Measurements from ENCODE around the gene ADCYAP1R1.

The ADCYAP1R1 gene

DNA sequence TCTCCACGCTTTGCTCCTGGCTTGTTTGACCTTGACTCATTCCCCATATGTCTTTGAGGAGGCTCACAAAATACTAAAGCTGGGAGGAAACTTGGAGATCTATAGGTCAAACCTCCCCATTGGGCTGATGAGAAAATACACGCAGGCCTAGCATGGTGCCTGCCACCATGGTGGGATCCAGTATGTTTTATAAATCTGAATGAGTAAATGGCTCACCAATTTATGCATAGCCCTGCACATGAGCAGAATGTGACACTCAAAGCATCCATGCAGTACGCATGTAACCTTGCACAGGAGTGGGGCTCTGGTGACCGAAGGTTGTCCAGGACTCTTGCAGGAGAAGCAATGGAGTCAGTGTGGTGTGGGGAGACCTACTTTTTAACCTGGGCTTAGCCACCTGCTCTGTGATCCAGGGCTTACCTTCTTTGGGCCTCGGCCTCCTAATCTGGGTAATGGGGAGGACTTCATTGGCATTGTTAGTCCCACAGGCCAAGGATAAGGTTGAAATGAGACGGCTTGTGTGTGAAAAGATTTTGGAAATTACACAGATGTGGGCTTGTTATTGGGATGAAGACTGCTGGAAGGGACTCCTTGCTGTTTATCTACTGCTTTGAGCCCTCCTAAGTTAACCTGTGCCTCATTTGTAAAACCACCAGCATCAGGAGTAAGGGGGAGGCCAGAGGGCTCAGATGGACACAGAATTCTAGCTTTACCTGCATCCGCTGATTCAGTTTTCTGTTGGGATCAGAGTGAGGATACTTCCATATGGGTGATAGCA is 58.4 kb downstream of the ADCYAP1R1 start:
- Histone ChIP-seq H3K4me1 (no peaks in the 10 kb centered on the region), H3K27me3 (no peaks in the 10 kb centered on the region), H3K27ac (no peak overlapping the region), H3K4me3 (no peak overlapping the region), H3K36me3 (no peaks in the 10 kb centered on the region), H3K9me3 (no peaks in the 10 kb centered on the region)
- no peak for DNase-seq
- TF ChIP-seq, protein P1, sequence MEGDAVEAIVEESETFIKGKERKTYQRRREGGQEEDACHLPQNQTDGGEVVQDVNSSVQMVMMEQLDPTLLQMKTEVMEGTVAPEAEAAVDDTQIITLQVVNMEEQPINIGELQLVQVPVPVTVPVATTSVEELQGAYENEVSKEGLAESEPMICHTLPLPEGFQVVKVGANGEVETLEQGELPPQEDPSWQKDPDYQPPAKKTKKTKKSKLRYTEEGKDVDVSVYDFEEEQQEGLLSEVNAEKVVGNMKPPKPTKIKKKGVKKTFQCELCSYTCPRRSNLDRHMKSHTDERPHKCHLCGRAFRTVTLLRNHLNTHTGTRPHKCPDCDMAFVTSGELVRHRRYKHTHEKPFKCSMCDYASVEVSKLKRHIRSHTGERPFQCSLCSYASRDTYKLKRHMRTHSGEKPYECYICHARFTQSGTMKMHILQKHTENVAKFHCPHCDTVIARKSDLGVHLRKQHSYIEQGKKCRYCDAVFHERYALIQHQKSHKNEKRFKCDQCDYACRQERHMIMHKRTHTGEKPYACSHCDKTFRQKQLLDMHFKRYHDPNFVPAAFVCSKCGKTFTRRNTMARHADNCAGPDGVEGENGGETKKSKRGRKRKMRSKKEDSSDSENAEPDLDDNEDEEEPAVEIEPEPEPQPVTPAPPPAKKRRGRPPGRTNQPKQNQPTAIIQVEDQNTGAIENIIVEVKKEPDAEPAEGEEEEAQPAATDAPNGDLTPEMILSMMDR (IDR thresholded peaks at IDR 0.05): no peak
- intact Hi-C loops (cut with DNase I; ENCODE audit: low total_unique reads): loop anchor here (10.0 kb wide), 1 partner anchor 376 kb away; no protein-coding TSS in a partner anchor

DNA sequence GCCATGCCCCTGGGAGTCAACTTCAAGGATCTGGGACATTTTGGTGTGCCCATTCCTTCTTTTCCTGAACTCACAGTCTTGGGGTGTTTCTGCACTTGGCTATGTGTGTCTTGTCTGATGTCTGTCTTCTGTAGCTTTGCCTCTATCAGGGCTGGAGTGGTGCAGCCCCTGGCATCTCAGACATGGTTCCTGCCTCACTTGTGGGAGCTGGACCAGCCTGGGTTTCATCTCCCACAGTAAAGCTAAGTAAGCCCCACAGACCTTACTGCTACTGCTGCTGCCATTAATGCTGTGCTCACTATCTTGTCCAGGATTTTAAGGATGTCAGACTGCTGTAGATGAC is 59.0 kb downstream of the ADCYAP1R1 start:
- H3K27me3 ChIP-seq: no peaks in the 10 kb centered on the region
- H3K4me1 ChIP-seq: no peaks in the 10 kb centered on the region
- no peak for DNase-seq
- no peaks in the 10 kb centered on the region for H3K9me3 ChIP-seq
- TF ChIP-seq, protein P1 (IDR thresholded peaks at IDR 0.05): no peak
- no peaks in the 10 kb centered on the region for H3K36me3 ChIP-seq
- no peak overlapping the region for H3K4me3 ChIP-seq
- intact Hi-C loops (cut with DNase I; ENCODE audit: low total_unique reads): loop anchor here (10.0 kb wide), 1 partner anchor 376 kb away; no protein-coding TSS in a partner anchor
- H3K27ac ChIP-seq: no peak overlapping the region

DNA sequence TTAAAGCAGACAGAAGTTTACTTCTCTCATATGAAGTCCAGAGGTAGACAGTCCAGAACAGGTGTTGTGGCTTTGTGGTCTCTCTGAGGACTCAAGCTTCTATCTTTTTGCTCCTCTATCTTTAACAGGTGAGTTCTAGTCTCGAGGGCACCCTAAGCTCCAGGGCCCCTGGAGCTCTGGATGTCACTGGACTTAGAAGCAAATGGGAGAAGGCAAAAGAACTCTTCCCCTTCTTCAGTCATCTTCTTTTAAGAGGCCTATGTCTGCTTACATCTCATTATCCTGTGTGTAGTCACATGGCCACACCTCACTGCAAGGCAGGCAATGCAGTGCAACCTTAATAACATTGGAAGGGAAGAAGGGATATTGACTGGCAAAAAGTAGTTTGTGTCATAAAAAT is 61.6 kb downstream of the ADCYAP1R1 start:
- H3K9me3 ChIP-seq: no peaks in the 10 kb centered on the region
- no peak for DNase-seq
- intact Hi-C loops (cut with DNase I; ENCODE audit: low total_unique reads): loop anchor here (10.0 kb wide), 1 partner anchor 379 kb away; no protein-coding TSS in a partner anchor
- no peak overlapping the region for H3K4me3 ChIP-seq
- TF ChIP-seq, protein P1 (IDR thresholded peaks at IDR 0.05): no peak
- H3K36me3 ChIP-seq: no peaks in the 10 kb centered on the region
- H3K27ac ChIP-seq: no peak overlapping the region
- no peaks in the 10 kb centered on the region for H3K4me1 ChIP-seq
- H3K27me3 ChIP-seq: no peaks in the 10 kb centered on the region

DNA sequence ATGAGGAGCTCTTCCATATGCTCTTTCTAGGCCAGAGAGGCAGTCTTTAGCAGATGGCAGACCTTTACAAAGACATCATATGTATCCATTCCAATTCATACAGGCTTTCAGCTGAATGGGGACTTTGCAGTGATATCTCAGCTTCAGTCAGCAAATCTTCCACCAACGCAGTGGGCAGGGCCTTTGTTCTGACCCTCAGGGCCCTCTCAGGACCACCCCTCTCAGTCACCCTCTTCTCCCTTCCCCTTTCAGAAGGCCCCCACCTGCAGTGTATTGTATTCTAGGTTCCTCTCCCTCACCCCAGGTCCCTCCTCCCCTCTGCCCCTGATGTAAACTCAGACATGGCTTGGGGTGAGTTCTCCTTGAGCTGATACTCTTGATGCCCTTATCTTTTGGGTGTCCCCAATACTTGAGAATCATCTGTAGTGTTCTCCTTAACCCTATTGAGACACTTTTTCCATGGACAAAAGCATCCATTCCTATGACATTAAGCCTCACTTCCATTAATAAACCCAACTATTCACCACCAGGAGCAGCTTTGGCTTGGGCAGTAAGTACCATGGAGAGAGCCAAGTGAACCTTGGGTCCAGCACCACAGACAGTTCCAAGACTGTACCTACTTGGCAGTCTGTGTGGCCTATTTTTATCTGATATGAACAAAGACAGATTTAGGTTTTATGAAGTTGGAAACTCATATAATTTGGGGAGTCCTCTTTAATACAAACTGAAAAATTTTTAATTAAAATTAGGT is 62.7 kb downstream of the ADCYAP1R1 start:
- TF ChIP-seq, protein P1 (IDR thresholded peaks at IDR 0.05): no peak
- Histone ChIP-seq H3K9me3 (no peaks in the 10 kb centered on the region), H3K36me3 (no peaks in the 10 kb centered on the region), H3K4me1 (no peaks in the 10 kb centered on the region), H3K4me3 (no peak overlapping the region), H3K27ac (no peak overlapping the region), H3K27me3 (no peaks in the 10 kb centered on the region)
- intact Hi-C loops (cut with DNase I; ENCODE audit: low total_unique reads): loop anchor here (10.0 kb wide), 1 partner anchor 380 kb away; no protein-coding TSS in a partner anchor
- no peak for DNase-seq

DNA sequence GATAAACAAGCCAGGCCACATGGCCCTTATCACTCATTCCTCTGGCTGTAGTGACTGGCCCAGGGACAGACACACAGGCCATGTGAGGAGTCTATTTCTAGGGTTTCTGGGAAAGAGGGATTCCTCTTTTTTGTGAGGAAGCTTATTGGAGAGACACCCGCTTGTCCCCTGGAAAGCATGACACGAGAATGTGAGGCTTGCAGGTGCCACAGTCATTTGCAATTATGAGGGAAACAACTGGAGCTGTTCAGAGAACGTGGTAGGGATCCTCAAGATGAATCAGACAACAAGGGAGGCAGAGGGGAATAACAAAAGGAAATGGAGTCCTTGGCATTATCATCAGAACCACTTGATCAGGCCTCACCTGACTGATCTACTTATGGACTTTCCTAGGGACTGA is 64.5 kb downstream of the ADCYAP1R1 start:
- TF ChIP-seq, protein P1 (IDR thresholded peaks at IDR 0.05): no peak
- Histone ChIP-seq H3K4me3 (no peak overlapping the region), H3K4me1 (no peaks in the 10 kb centered on the region), H3K27me3 (no peaks in the 10 kb centered on the region), H3K36me3 (no peaks in the 10 kb centered on the region), H3K27ac (no peak overlapping the region), H3K9me3 (no peaks in the 10 kb centered on the region)
- intact Hi-C loops (cut with DNase I; ENCODE audit: low total_unique reads): loop anchor here (10.0 kb wide), 1 partner anchor 382 kb away; no protein-coding TSS in a partner anchor
- DNase-seq: no peak

Data from tibial artery (tissue), 4 donors.